ENCODE data around the gene TRHDE.

- no peak for TF ChIP-seq POLR2A (IDR thresholded peaks at IDR 0.05; ENCODE audit: low read depth, low read length)
- TF ChIP-seq POLR2AphosphoS5 (IDR thresholded peaks at IDR 0.05; ENCODE audit: low read depth, low read length) = no peak
Measured at GRCh38 chr12:72511906-72512305, 239.7 kb downstream of the TRHDE start.

Measured in GM12892 (cell line).